Measurements from ENCODE around the gene CNTF. TPM values are rescaled to one million over a fixed set of nuclear protein-coding genes. Genes with fewer than 3 reads are reported as not detected.

The CNTF gene
- total RNA-seq, 1 experiment from 2014 or later: 5.2 TPM

DNA sequence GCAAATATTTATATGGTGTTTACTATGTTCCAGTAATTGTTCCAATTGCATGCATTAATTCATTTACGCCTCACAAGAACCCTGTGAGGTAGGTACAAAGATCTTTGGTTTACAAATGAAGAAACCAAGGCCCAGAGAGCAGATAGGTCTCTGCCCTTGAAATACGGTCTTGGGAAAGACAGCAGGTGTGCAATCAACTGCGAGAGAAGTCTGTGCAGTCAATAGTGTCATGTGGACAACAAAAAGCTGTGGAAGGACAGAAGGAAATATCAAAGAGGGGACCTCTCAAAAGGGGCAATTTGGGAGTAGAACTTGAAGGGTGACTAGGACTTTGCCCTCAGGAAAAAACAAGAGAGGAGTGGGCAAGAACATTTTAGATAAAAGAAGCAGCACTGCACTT lies 8.9 kb downstream of the CNTF start:
- Mint-ChIP-seq H3K27ac (ENCODE audit: unreplicated experiment) (peak overlapping the region; percentile 20), H3K27me3 (ENCODE audit: unreplicated experiment) (no peaks in the 10 kb centered on the region), H3K36me3 (ENCODE audit: insufficient read depth, unreplicated experiment) (peaks cover 16% of the 10 kb centered on the region), H3K4me1 (ENCODE audit: low read depth, unreplicated experiment) (peaks cover 18% of the 10 kb centered on the region), H3K4me3 (ENCODE audit: low read depth, unreplicated experiment) (no peak overlapping the region), H3K9me3 (ENCODE audit: low read depth, unreplicated experiment) (no peaks in the 10 kb centered on the region)
- TF ChIP-seq, protein P1, sequence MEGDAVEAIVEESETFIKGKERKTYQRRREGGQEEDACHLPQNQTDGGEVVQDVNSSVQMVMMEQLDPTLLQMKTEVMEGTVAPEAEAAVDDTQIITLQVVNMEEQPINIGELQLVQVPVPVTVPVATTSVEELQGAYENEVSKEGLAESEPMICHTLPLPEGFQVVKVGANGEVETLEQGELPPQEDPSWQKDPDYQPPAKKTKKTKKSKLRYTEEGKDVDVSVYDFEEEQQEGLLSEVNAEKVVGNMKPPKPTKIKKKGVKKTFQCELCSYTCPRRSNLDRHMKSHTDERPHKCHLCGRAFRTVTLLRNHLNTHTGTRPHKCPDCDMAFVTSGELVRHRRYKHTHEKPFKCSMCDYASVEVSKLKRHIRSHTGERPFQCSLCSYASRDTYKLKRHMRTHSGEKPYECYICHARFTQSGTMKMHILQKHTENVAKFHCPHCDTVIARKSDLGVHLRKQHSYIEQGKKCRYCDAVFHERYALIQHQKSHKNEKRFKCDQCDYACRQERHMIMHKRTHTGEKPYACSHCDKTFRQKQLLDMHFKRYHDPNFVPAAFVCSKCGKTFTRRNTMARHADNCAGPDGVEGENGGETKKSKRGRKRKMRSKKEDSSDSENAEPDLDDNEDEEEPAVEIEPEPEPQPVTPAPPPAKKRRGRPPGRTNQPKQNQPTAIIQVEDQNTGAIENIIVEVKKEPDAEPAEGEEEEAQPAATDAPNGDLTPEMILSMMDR (IDR thresholded peaks at IDR 0.05; ENCODE audit: unreplicated experiment): no peak
- CTCF ChIA-PET: no interaction called here
- intact Hi-C loops (cut with micrococcal nuclease; ENCODE audit: unreplicated experiment): no loop called here
- no peak for DNase-seq
- BruUV-seq (replicated peaks): no TSS peak

DNA sequence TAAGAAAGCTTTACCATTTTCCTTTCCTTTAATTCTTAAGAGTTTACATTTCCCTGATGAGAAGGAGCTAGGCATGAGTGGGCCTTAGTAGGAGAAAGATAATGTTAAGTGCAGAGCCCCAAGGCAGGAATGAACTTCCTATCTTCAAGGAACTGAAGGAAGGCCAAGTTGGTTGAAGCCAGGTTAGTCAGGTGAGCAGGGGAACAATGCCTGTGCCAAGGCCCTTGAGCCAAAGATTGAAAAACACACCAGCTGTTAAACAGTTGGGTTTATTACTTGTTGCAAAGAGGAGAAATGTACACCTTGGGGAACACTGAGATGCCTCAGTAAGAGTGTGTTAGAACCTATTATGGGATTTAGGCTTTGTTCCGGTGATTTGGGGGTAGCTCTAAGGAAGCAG lies 10.0 kb downstream of the CNTF start:
- Mint-ChIP-seq H3K27me3 (ENCODE audit: unreplicated experiment) (no peaks in the 10 kb centered on the region), H3K4me1 (ENCODE audit: low read depth, unreplicated experiment) (peaks cover 6% of the 10 kb centered on the region), H3K27ac (ENCODE audit: unreplicated experiment) (no peak overlapping the region), H3K4me3 (ENCODE audit: low read depth, unreplicated experiment) (no peak overlapping the region), H3K9me3 (ENCODE audit: low read depth, unreplicated experiment) (no peaks in the 10 kb centered on the region), H3K36me3 (ENCODE audit: insufficient read depth, unreplicated experiment) (peaks cover 16% of the 10 kb centered on the region)
- CTCF ChIA-PET: no interaction called here
- no TSS peak for BruUV-seq (replicated peaks)
- intact Hi-C loops (cut with micrococcal nuclease; ENCODE audit: unreplicated experiment): no loop called here
- DNase-seq: no peak
- TF ChIP-seq, protein P1 (IDR thresholded peaks at IDR 0.05; ENCODE audit: unreplicated experiment): no peak

GRCh38 chr11:58636587-58636986 lies 14.1 kb downstream of the CNTF start:
- intact Hi-C loops (cut with micrococcal nuclease; ENCODE audit: unreplicated experiment): no loop called here
- CTCF ChIA-PET: no interaction called here
- TF ChIP-seq, protein P1 (IDR thresholded peaks at IDR 0.05; ENCODE audit: unreplicated experiment): no peak
- no peaks in the 10 kb centered on the region for H3K9me3 Mint-ChIP-seq (ENCODE audit: low read depth, unreplicated experiment)
- no peak overlapping the region for H3K4me3 Mint-ChIP-seq (ENCODE audit: low read depth, unreplicated experiment)
- peaks cover 4% of the 10 kb centered on the region for H3K36me3 Mint-ChIP-seq (ENCODE audit: insufficient read depth, unreplicated experiment)
- no TSS peak for BruUV-seq (replicated peaks)
- no peaks in the 10 kb centered on the region for H3K4me1 Mint-ChIP-seq (ENCODE audit: low read depth, unreplicated experiment)
- H3K27me3 Mint-ChIP-seq (ENCODE audit: unreplicated experiment): no peaks in the 10 kb centered on the region
- DNase-seq: no peak
- no peak overlapping the region for H3K27ac Mint-ChIP-seq (ENCODE audit: unreplicated experiment)

- CTCF ChIA-PET: no interaction called here
- no TSS peak for BruUV-seq (replicated peaks)
- intact Hi-C loops (cut with micrococcal nuclease; ENCODE audit: unreplicated experiment): no loop called here
- Mint-ChIP-seq H3K4me3 (ENCODE audit: low read depth, unreplicated experiment) (no peak overlapping the region), H3K27me3 (ENCODE audit: unreplicated experiment) (no peaks in the 10 kb centered on the region), H3K4me1 (ENCODE audit: low read depth, unreplicated experiment) (no peaks in the 10 kb centered on the region), H3K36me3 (ENCODE audit: insufficient read depth, unreplicated experiment) (no peaks in the 10 kb centered on the region), H3K9me3 (ENCODE audit: low read depth, unreplicated experiment) (no peaks in the 10 kb centered on the region), H3K27ac (ENCODE audit: unreplicated experiment) (no peak overlapping the region)
- no peak for DNase-seq
- TF ChIP-seq, protein P1 (IDR thresholded peaks at IDR 0.05; ENCODE audit: unreplicated experiment): no peak
Observed at GRCh38 chr11:58637371-58637770, 14.9 kb downstream of the CNTF start.

- no peak overlapping the region for H3K4me3 Mint-ChIP-seq (ENCODE audit: low read depth, unreplicated experiment)
- DNase-seq: no peak
- intact Hi-C loops (cut with micrococcal nuclease; ENCODE audit: unreplicated experiment): no loop called here
- CTCF ChIA-PET: no interaction called here
- H3K4me1 Mint-ChIP-seq (ENCODE audit: low read depth, unreplicated experiment): no peaks in the 10 kb centered on the region
- no TSS peak for BruUV-seq (replicated peaks)
- peaks cover 2% of the 10 kb centered on the region for H3K9me3 Mint-ChIP-seq (ENCODE audit: low read depth, unreplicated experiment)
- no peak overlapping the region for H3K27ac Mint-ChIP-seq (ENCODE audit: unreplicated experiment)
- TF ChIP-seq, protein P1 (IDR thresholded peaks at IDR 0.05; ENCODE audit: unreplicated experiment): no peak
- no peaks in the 10 kb centered on the region for H3K27me3 Mint-ChIP-seq (ENCODE audit: unreplicated experiment)
- no peaks in the 10 kb centered on the region for H3K36me3 Mint-ChIP-seq (ENCODE audit: insufficient read depth, unreplicated experiment)
Observed at GRCh38 chr11:58639103-58639502, 16.6 kb downstream of the CNTF start.

Measured in Calu3 (cell line).